ENCODE measurements around the gene CEP112.

DNA sequence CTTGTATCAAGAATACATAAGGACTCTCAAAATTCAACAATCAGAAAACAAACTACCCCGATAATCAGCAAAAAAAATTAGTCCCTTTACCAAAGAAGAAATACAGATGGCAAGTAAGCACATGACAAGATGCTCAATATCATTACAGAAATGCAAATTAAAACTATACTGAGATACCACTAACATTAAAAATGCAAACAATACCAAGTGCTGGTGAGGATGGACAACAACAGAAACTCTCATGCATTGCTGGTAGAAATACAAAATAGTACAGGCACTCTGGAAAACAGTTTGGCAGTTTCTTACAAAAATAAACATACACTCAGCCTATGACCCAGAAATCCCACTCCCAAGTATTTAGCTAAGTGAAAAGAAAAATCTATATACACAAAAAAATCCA, 7.5 kb downstream of the CEP112 start:
- TF ChIP-seq PHF8 (conservative IDR thresholded peaks at IDR 0.05; ENCODE audit: low read depth, low read length) (no peak), TBP (IDR thresholded peaks at IDR 0.05; ENCODE audit: low read depth, low read length) (no peak), SIX5 (IDR thresholded peaks at IDR 0.05; ENCODE audit: low read depth, low read length) (no peak), POLR2AphosphoS5 (IDR thresholded peaks at IDR 0.05; ENCODE audit: low read depth, low read length) (no peak), NRF1 (IDR thresholded peaks at IDR 0.05; ENCODE audit: low read depth, low read length) (no peak), JUN (IDR thresholded peaks at IDR 0.05; ENCODE audit: low read depth, low read length) (no peak), SP1 (IDR thresholded peaks at IDR 0.05; ENCODE audit: low read depth, low read length) (no peak)
- TF ChIP-seq, protein P1, sequence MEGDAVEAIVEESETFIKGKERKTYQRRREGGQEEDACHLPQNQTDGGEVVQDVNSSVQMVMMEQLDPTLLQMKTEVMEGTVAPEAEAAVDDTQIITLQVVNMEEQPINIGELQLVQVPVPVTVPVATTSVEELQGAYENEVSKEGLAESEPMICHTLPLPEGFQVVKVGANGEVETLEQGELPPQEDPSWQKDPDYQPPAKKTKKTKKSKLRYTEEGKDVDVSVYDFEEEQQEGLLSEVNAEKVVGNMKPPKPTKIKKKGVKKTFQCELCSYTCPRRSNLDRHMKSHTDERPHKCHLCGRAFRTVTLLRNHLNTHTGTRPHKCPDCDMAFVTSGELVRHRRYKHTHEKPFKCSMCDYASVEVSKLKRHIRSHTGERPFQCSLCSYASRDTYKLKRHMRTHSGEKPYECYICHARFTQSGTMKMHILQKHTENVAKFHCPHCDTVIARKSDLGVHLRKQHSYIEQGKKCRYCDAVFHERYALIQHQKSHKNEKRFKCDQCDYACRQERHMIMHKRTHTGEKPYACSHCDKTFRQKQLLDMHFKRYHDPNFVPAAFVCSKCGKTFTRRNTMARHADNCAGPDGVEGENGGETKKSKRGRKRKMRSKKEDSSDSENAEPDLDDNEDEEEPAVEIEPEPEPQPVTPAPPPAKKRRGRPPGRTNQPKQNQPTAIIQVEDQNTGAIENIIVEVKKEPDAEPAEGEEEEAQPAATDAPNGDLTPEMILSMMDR (IDR thresholded peaks at IDR 0.05; ENCODE audit: control extremely low read depth in 1 of 3, insufficient read depth in 1 of 3, low read depth in 1 of 3, low read length in 3 of 3), result no peak

All from H1 (cell line).